PFSK-1 (cell line): ENCODE data around the gene SEMA4D.

ENCODE experiments used
- FOXP2 ChIP-seq: optimal IDR thresholded peaks from 2 replicates; pipeline ENCODE3; 2011; ENCODE audit warnings: borderline replicate concordance, control low read depth, inconsistent platforms; ENCODE audit not compliant: insufficient read depth; ENCODE audit errors: extremely low read length, extremely low read depth
- POLR2AphosphoS5 ChIP-seq: IDR thresholded peaks from 2 replicates; pipeline ENCODE4 v1.6.1; 2012; ENCODE audit warnings: low read depth, mild to moderate bottlenecking, control low read depth, low read length, moderate library complexity
- SIN3A ChIP-seq: IDR thresholded peaks from 2 replicates; pipeline ENCODE4 v1.6.1; 2012; ENCODE audit warnings: mild to moderate bottlenecking, low read length, moderate library complexity, borderline replicate concordance; ENCODE audit not compliant: insufficient read depth
- TAF1 ChIP-seq: IDR thresholded peaks from 2 replicates; pipeline ENCODE4 v1.6.1; 2012; ENCODE audit warnings: low read length, control low read depth, borderline replicate concordance; ENCODE audit not compliant: insufficient read depth
- TF ChIP-seq, protein P1 (sequence below), 2 experiments: IDR thresholded peaks; 2 replicates each; pipeline versions ENCODE4 v1.6.1 to v1.8.0; 2011 to 2012; ENCODE audit warnings: low read depth in 2 of 2, low read length in 2 of 2, control low read depth in 1 of 2, inconsistent platforms in 1 of 2, mild to moderate bottlenecking in 1 of 2, moderate library complexity in 1 of 2; ENCODE audit not compliant: insufficient read depth in 1 of 2

Gene SEMA4D

DNA sequence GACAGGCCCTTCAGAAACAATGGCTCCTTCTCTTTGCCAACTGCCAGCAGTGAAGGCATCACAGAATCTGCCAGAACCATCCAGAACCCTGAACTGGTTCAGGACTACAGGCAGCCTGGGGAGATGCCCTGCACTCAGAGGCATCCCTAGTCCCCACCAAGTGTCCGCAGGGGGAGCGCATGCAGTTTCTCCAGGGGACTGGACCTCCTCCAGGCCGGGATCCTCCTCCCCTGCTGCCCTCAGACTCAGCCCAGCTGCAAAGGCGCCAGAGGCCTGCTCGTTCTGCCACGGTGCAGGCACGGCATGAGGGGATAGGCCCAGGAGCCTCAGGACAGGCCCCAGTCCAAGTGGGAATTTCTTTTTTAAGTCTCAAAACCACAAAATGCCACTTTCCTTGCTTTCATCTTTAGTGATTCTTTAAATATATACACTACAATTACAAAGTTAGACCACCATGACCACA lies 72.0 kb downstream of the SEMA4D start:
- TF ChIP-seq FOXP2 (no peak), TAF1 (no peak), POLR2AphosphoS5 (no peak), SIN3A (no peak)
- TF ChIP-seq, protein P1, sequence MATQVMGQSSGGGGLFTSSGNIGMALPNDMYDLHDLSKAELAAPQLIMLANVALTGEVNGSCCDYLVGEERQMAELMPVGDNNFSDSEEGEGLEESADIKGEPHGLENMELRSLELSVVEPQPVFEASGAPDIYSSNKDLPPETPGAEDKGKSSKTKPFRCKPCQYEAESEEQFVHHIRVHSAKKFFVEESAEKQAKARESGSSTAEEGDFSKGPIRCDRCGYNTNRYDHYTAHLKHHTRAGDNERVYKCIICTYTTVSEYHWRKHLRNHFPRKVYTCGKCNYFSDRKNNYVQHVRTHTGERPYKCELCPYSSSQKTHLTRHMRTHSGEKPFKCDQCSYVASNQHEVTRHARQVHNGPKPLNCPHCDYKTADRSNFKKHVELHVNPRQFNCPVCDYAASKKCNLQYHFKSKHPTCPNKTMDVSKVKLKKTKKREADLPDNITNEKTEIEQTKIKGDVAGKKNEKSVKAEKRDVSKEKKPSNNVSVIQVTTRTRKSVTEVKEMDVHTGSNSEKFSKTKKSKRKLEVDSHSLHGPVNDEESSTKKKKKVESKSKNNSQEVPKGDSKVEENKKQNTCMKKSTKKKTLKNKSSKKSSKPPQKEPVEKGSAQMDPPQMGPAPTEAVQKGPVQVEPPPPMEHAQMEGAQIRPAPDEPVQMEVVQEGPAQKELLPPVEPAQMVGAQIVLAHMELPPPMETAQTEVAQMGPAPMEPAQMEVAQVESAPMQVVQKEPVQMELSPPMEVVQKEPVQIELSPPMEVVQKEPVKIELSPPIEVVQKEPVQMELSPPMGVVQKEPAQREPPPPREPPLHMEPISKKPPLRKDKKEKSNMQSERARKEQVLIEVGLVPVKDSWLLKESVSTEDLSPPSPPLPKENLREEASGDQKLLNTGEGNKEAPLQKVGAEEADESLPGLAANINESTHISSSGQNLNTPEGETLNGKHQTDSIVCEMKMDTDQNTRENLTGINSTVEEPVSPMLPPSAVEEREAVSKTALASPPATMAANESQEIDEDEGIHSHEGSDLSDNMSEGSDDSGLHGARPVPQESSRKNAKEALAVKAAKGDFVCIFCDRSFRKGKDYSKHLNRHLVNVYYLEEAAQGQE (IDR thresholded peaks at IDR 0.05; ENCODE audit: insufficient read depth in 1 of 2, low read depth in 2 of 2, low read length in 2 of 2) = no peak

- TF ChIP-seq, protein P1 (IDR thresholded peaks at IDR 0.05; ENCODE audit: insufficient read depth in 1 of 2, low read depth in 2 of 2, low read length in 2 of 2) = no peak
- TF ChIP-seq TAF1 (no peak), FOXP2 (no peak), POLR2AphosphoS5 (no peak), SIN3A (no peak)
Observed at GRCh38 chr9:89425024-89425805, 72.7 kb downstream of the SEMA4D start.

- no peak for TF ChIP-seq SIN3A
Observed at GRCh38 chr9:89422151-89422975, 75.5 kb downstream of the SEMA4D start.

- no peak for TF ChIP-seq FOXP2
- TF ChIP-seq SIN3A = no peak
- TF ChIP-seq TAF1 = no peak
Observed at GRCh38 chr9:89421595-89421994, 76.3 kb downstream of the SEMA4D start.

DNA sequence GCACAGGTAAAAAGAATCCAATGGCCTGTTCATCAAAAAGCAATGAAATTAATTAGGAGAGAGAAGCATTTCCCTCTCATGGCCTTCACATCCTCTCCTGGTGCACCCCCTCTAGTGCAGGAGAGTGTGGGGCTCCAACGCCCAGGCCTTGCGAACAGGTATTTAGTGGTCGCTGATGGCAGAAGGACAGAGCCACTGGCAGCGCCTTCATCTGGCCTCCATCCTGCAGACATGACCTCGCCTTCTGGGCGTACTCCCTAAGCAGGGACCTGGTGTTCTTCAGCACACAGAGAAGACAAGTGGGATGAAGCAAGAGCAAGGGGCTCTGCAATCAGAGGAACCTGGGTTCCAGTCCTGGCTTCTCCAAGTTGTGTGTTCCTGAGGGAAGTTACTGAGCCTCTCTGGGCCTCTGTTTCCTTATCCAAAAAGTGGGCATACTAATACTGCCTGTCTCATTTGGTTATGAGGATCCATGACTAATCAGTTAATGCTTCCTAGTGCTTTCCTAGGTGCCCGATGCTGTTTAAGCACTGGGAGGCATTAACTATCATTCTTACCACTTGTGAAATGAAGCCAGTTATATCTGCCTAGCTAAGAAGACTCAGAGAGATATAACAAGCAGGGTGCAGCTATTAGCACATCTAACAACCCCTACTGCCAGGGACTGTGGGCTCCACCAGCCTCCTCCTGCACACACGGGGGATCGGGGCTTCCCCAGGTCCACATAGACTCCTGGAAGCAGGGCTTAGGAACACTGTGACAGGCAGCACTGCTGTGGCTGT lies 77.3 kb downstream of the SEMA4D start:
- TF ChIP-seq FOXP2 (no peak), POLR2AphosphoS5 (no peak), SIN3A (no peak)
- TF ChIP-seq, protein P1 (IDR thresholded peaks at IDR 0.05; ENCODE audit: insufficient read depth in 1 of 2, low read depth in 2 of 2, low read length in 2 of 2) = no peak

GRCh38 chr9:89419978-89420394 lies 77.9 kb downstream of the SEMA4D start:
- no peak for TF ChIP-seq POLR2AphosphoS5
- no peak for TF ChIP-seq SIN3A
